ENCODE results near the gene CCR7. TPM values are rescaled to one million over a fixed set of nuclear protein-coding genes. Genes with fewer than 3 reads are reported as not detected.

The CCR7 gene
- total RNA-seq, 1 donor = not detected

DNA sequence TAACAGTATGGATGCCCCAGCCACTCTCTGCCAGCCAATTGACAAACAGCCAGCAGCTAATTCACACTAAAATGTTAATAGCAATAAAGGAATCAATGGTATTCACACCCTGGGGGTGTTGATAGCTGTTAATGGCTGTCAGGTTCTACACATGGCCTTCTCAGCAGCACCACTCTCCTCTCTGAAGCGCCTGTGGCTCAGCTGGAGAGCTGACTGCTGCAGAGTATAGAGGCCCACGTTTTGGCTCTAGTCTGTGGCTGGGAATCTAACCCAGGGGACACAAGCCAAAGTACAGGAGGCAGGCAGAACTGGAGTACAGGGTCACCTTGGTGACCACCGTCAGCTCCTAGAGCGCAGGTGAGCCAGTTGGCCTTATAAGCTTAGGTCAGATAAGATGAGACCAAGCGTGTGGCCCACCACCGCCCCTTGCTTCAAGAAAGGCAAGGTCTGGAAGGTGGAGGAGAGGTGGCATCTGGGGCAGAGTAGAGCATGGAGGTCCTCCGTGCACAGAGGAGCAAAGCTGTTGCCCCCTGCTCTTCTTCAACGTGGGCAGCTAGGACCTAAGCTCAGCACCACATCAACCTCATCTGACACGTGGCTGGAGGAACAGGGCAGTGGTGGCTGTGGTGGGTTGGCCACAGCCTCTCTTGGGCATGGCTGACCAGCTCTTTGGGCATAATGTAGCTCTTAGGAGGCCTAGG, 25.4 kb downstream of the CCR7 start:
- peak overlapping the region; percentile 99 for H3K27ac ChIP-seq (ENCODE audit: low read depth, low read length)
- H3K4me1 ChIP-seq (ENCODE audit: insufficient read depth, low read length) = peaks cover 46% of the 10 kb centered on the region
- no peak overlapping the region for H3K4me2 ChIP-seq (ENCODE audit: insufficient read depth, low read length)
- no peaks in the 10 kb centered on the region for H3K27me3 ChIP-seq (ENCODE audit: insufficient read depth, low read length)
- H3K4me3 ChIP-seq (ENCODE audit: insufficient read depth, low read length) = no peak overlapping the region
- no peaks in the 10 kb centered on the region for H3K9me3 ChIP-seq (ENCODE audit: low read depth, low read length)
- no peak for TF ChIP-seq CTCF (IDR thresholded peaks at IDR 0.05; ENCODE audit: extremely low read depth, low read depth, low read length)
- no peaks in the 10 kb centered on the region for H4K20me1 ChIP-seq (ENCODE audit: insufficient read depth, low read length)
- no peak for DNase-seq (ENCODE audit: insufficient read length, low spot score, missing footprints)
- H3K79me2 ChIP-seq (ENCODE audit: insufficient read depth, low read length) = no peaks in the 10 kb centered on the region
- no peak overlapping the region for H2AFZ ChIP-seq (ENCODE audit: low read length)
- no peaks in the 10 kb centered on the region for H3K36me3 ChIP-seq (ENCODE audit: insufficient read depth, low read length)

DNA sequence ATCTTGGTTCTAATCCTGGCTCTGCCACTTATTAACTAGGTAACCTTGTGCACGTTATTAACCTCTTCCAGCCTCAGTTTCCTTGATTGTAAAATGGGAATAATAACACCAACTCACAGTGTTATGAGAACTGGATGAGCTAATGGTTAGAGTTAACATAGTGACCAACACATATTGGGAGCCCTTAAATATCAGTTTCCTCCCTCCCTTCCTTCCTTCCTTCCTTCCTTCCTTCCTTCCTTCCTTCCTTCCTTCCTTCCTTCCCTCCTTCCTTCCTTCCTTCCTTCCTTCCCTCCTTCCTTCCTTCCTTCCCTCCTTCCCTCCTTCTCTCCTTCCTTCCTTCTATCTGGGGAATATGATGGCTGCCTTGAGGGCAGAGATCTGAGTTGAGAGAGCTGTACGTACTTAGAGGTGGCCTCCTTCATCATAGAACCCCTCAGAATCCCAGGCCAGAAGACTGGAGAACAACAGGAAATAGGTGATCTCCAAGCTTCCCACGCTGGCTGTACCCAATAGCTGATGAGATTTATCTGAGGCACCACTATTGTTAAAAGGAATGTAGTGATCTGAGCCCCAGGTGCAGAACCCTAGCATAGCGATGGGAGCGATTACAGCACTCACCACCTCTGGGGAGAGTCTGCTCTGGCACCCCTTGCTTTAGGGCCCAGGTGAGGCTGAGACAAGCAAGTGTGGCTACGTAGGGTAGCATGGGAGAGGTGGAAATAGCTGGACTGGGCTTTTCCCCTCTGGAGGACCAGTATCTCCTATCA, 26.2 kb downstream of the CCR7 start:
- Histone ChIP-seq H3K79me2 (ENCODE audit: insufficient read depth, low read length) (no peaks in the 10 kb centered on the region), H3K4me2 (ENCODE audit: insufficient read depth, low read length) (no peak overlapping the region), H3K4me3 (ENCODE audit: insufficient read depth, low read length) (no peak overlapping the region), H2AFZ (ENCODE audit: low read length) (peak overlapping the region; percentile 49), H3K27me3 (ENCODE audit: insufficient read depth, low read length) (no peaks in the 10 kb centered on the region), H3K4me1 (ENCODE audit: insufficient read depth, low read length) (peaks cover 52% of the 10 kb centered on the region), H4K20me1 (ENCODE audit: insufficient read depth, low read length) (no peaks in the 10 kb centered on the region), H3K27ac (ENCODE audit: low read depth, low read length) (peak overlapping the region; percentile 99), H3K9me3 (ENCODE audit: low read depth, low read length) (no peaks in the 10 kb centered on the region), H3K36me3 (ENCODE audit: insufficient read depth, low read length) (no peaks in the 10 kb centered on the region)
- no peak for TF ChIP-seq CTCF (IDR thresholded peaks at IDR 0.05; ENCODE audit: extremely low read depth, low read depth, low read length)
- no peak for DNase-seq (ENCODE audit: insufficient read length, low spot score, missing footprints)

- H3K36me3 ChIP-seq (ENCODE audit: insufficient read depth, low read length) = no peaks in the 10 kb centered on the region
- peak overlapping the region; percentile 99 for H3K27ac ChIP-seq (ENCODE audit: low read depth, low read length)
- H3K4me3 ChIP-seq (ENCODE audit: insufficient read depth, low read length) = no peak overlapping the region
- no peak overlapping the region for H3K4me2 ChIP-seq (ENCODE audit: insufficient read depth, low read length)
- H4K20me1 ChIP-seq (ENCODE audit: insufficient read depth, low read length) = no peaks in the 10 kb centered on the region
- no peak for TF ChIP-seq CTCF (IDR thresholded peaks at IDR 0.05; ENCODE audit: extremely low read depth, low read depth, low read length)
- H3K27me3 ChIP-seq (ENCODE audit: insufficient read depth, low read length) = no peaks in the 10 kb centered on the region
- no peaks in the 10 kb centered on the region for H3K79me2 ChIP-seq (ENCODE audit: insufficient read depth, low read length)
- peaks cover 58% of the 10 kb centered on the region for H3K4me1 ChIP-seq (ENCODE audit: insufficient read depth, low read length)
- no peaks in the 10 kb centered on the region for H3K9me3 ChIP-seq (ENCODE audit: low read depth, low read length)
- peak overlapping the region; percentile 49 for H2AFZ ChIP-seq (ENCODE audit: low read length)
- peak; percentile 71 for DNase-seq (ENCODE audit: insufficient read length, low spot score, missing footprints)
Observed at GRCh38 chr17:40538019-40538935, 27.0 kb downstream of the CCR7 start.

Data from osteoblast (primary cell).